NOMO-1 treated with dmso at 0.1 percent for 144 hours (cell line): ENCODE measurements around the gene UAP1L1.

ENCODE experiments used
- DNase-seq: peaks from one replicate; lab custom pipeline; 2025; ENCODE audit not compliant: unreplicated experiment; lab: John Stamatoyannopoulos, UW

UAP1L1 gene

DNA sequence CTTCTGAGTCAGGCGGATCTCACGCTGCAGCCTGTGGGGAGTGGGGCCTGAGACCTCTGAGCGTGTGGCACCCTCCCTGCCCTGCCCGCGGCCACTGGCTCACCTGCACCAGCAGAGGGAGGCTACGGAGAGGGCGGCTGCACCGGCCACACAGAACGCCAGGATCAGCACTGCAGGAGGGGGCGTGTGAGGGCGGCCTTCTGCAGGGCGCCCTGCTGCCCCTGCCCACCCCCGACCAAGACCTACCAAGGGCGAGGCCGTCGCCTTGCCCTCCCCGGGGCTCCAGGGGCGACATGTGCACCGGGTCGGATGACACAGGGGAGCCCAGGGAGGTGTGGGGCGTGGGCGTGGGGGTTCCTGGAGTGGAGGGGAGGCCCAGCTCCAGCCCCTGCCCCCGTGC lies 36.7 kb upstream of the UAP1L1 start:
- no peak for DNase-seq

DNA sequence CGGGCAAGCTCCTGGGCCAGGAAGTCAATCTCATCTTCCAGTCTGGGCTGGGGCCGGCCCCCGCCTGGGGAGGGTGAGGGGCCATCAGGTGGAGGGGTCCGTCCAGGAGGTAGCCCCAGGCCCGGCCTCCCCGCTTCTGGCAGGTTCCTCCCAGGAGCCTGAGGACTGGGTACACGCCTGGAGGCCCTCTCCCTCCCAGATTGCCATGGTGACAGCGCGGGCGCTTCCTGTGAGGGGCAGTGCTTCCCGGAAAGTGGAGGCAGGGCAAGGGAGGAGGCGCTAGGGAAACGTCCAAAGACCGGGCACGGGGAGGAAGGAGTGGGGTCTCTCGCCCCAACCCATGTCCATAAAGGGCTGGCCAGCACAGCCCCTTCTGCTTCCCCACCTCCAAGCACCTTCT lies 36.2 kb upstream of the UAP1L1 start:
- DNase-seq: no peak

DNA sequence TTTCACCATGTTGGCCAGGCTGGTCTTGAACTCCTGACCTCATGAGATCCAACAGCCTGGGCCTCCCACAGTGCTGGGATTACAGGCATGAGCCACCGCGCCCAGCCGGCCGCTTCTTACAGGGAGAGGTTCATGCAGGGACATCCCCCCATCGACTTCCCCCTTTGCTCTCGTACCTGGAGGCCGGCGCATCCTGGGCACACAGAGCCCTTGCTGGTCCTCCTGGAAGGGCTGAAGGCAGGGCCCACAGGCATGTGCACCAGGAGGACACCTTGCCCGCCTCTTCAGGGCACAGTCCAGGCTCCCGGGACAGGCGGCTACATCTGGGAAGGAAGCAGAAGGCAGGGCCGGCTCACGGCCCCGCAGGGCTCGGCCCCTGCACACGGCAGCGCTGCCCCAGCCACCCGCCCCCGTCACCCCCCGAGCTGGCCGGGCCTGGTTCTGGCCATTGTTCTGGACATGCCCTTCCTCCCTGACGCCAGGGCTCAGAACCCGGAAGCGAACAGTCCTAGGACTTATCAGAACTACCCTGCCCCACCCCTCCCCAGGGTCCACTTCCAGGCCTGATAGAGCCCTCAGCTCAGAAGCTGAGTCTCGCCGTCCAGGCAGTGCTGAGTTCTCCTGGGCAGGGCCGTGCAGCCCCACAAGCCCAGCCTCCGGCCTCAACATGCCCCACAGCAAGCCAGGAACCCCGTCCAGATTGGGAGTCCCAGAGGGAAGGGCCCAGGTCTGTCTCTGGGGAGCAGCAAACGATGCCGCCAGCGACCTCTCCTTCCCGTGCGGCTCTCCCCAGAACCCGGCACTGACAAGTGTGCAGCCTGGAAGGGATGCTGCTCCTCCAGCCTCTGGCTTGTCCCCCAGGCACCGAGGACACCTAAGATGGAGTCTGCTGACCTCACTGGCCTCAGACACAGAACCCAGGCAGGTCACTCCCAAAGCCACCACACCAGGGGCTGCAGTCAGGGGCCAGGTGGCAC lies 34.3 kb upstream of the UAP1L1 start:
- no peak for DNase-seq

DNA sequence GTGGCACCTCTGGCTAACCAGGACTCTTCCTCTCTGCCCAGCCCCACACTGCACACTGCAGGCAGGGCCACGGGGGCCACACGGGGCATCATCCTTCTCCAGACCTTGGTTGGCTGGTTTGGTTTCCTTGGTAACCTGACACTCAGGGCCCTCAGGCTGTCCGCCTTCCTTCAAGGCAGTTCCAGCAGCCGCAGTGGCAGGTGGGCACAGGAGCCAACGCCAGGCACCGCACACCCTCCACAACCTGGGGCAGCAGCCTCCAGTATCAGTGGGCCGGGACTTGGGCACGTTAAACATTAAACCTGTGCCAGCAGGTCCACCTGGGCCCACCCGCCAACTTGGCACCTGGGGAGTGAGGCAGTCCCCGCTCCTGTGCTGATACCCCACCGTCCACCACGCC lies 33.3 kb upstream of the UAP1L1 start:
- no peak for DNase-seq

DNA sequence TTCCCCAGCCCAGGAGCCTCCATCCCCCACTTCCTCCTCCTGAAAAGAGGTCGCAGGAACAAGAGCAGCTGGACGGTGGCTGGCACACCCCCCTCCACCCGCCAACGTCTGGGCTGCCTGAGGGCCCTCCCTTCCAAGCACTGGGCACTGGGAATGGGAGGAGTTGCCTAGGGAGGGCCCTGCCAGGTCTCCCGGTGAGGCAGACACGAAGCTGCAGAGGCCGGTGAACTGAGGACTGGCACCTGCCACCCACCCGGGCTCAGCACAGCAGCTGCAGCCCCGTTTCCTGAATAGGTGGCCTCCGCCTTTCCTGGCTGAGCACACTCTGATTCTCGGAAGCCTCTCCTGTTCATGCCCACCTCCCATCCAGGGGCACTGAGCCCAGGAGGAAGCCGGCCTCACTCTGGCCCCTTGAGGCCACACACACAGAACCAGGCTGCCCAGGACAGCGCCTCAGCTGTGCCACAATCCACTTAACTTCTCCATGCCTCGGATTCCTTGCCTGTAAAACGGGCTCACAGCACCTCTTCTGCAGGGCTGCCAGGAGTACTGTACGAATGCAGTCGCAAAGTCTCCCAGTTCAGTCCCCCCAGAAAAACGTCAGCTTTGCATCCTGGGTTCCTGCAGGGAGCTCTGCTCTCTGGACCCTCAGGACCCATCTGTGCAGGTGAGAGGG lies 32.7 kb upstream of the UAP1L1 start:
- DNase-seq: no peak

DNA sequence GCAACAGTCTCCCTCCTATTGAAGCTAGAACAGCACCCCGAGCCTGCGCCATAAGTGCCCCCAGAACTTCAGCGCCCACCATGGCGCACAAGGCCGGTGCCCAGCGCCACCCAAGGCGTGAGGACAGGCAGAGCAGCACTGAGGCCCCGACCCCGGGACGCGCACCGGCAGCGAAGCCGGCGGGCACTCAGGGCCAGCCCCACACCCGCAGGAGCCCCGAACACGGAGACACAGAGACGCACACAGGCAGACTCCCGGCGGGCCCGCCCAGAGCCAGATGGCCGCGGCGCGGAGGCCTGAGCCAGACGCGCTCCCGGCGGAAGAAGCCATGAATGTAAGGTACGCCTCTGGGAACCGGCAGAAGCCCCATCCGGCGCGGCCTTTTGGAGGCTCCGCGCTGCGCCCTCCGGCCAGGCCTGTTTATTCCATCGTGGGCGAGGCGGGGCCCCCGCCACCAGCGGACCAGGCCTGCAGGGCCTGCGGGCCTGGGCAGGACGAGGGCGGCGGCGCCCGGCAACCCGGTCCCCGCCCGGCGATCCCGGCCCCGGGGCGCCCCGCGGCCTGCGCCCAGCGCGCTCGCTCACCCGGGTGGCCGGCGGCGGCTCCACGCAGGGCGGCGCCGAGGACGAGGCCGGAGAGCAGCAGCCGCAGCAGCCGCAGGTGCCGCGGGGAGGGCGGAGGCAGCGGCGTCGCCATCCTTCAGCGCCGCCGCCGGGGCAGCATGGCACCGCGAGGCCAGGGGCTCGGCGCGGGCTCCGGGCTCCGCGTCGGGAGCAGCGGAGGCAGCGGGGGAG lies 31.8 kb upstream of the UAP1L1 start:
- no peak for DNase-seq

DNA sequence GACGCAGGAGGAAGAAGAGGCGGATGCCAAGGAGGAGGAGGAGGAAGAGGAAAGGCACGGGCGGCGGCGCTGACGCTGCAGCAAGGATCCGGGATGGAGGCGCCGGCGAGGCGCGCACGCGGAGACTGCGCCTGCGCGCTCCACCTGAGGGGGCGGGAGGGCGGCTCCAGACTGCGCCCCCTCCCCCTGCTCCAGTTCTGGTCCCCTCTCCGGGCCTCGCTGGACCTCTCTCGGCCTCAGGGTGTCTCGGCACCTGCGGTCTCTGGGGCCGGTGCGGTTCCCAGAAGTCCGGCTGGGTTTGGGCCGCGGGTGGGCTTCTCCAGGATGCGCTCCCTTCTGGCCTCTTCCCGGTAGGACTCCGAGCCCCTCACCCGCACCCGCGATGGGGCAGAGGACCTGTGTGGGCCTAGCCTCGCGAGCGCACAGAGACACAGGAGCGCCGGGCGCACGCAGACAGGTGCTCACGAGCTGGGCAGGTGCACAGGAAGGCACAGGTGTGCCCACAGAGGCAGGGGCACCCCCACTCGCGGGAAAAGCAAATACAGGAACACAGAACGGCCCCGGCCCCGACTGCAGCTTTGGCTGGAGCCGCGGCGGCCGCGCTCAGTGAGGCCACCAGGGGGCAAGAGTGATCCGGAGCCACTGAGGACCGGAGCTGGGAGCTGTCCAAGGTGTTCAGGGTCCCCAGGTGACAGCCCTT lies 31.1 kb upstream of the UAP1L1 start, which contains the start of gene NPDC1:
NPDC1 (minus strand) TSS at position 90 of the 700 bp plus-strand sequence. CDS start 188 bp downstream, outside the sequence.
- DNase-seq: peak; percentile 63

DNA sequence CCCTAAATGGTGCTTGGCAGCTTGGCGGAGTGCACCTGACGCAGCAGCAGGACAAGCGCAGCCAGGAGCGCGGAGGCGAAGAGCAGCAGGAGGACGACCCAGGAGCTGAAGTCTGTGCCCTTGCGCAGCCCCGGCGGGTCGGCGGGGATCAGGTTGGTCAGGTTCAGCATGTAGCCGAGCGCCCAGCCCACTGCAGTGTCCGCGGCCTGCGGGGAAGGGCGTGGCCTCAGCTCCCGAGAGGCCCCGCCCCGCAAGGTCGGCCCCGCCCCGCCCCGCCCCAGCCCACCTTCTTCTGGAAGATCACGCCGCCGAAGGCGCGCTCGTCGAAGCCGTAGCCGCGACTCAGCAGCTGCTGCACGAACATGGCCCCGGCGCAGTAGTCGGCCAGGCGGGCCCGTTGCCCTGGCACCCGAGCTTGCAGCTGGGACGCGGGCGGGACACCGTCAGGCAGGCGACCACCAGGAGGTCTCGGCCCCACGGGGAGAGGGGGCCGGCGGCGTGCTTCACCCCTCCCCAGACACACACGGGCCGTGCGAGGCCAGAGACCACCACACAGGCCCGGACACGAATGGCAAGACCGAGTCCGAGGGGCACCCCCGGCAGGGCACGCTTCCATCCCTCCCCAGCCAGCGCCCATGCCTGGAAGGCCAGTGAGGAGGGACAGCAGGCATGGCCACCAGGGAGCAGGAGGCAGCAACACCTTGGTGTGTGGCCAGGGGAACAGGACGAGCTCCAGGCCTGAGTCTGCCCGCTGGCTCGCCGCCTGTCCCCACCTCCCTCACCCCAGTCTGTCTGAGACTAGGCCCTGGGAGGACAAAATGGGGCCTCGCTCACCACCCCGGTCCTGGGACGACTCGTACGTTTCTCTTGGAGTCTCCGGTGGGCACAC lies 28.4 kb upstream of the UAP1L1 start:
- DNase-seq: no peak

DNA sequence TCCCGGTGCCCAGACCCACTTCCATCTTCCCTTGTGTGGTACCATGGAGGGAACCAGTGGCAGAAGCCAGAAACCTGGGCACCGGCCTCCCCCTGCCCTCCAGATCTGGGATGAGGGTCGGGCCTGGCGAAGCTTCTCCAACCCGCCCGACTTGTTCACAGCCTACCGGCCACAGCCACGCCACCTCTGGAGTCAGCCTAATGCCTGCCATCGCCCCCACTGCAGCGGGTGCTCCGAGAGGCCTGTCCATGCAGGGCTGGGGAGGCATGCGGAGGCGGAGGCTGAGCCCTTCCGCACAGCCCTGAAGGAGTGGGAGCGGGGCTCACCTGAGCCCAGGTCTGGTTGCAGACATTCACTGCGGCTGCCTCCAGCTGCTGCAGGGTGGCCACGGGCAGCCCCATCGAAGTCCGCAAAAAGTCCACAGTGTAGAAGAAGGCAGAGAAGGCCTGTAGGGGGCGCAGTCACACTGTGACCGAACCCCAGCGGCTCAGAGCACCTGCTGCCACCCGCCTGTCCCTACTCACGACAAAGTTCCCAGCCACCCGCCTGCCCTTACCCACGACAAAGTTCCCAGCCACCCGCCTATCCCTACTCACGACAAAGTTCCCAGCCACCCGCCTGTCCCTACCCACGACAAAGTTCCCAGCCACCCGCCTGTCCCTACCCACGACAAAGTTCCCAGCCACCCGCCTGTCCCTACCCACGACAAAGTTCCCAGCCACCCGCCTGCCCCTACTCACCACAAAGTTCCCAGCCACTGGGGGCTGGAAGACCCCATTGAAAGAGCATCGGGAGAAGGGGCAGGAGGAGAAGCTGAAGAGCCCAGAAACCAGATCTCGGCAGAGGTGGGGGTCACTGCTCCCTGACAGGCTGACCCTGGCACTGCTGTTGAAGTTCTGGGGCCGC lies 27.5 kb upstream of the UAP1L1 start:
- DNase-seq: peak; percentile 49

DNA sequence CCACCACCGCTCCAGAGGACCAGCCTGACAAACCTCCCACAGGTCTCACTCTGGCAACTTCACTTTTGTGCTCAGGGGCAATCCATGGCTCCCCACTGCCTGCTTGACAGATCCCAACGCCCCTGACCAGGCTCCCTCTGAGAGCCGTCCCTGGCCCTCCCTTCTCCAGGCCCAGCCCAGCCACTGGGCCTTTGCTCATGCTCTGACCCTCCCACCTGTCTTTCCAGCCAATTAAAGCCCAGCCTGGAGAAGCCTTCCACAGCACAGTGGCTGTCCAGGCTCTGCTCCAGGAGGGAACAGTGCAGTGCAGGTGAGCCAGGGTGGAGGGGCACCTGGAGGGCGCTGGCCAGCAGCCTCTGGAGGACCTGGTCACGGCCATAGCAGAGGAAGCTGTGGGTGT lies 26.7 kb upstream of the UAP1L1 start:
- DNase-seq: no peak

DNA sequence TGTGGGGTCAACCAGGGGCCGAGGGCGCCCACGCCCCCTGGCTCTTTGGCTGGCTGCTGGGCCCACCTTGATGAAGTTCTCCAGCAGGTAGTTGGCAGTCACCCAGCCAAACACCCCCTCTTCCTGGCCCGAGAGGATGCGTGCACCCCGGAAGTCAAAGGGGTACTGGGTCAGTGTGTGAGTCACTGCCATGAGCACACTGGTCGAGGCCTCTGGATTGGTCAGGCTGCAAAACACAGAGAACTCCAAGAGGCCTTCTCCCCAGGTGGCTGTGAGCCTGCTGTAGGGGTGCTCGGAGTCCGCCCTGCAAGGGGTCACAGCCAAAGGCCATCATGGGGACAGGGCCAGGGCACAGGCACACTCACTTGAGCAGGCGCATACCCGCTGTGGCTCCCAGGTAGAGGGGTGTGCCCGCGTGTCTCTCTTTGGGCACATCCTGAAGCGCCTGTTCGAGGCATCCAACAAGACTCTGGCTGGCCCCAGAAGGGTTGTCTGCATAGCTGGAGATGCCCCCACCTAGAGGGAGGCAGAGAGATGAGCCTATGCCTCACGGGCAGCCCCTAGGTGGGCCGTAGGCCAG lies 26.1 kb upstream of the UAP1L1 start:
- DNase-seq: no peak

DNA sequence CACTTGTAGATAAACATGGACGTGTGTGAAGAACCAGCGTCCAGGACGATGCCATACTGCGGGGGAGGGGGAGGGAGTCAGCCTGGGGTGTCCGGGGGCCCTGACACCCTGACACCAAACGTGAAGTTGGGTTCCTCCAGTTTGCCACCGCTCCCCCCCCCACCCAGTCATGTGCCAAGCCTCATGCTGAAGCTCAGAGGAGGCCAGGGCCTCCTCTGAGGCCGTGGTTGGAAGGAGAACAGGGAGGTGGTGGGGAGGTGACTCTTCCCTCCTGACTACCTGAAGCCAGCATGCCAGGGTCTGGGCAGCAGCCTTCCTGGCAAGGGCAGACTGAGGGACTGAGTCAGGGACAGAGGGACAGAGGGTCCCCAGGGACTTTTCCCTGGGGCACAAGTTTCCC lies 25.0 kb upstream of the UAP1L1 start:
- no peak for DNase-seq

DNA sequence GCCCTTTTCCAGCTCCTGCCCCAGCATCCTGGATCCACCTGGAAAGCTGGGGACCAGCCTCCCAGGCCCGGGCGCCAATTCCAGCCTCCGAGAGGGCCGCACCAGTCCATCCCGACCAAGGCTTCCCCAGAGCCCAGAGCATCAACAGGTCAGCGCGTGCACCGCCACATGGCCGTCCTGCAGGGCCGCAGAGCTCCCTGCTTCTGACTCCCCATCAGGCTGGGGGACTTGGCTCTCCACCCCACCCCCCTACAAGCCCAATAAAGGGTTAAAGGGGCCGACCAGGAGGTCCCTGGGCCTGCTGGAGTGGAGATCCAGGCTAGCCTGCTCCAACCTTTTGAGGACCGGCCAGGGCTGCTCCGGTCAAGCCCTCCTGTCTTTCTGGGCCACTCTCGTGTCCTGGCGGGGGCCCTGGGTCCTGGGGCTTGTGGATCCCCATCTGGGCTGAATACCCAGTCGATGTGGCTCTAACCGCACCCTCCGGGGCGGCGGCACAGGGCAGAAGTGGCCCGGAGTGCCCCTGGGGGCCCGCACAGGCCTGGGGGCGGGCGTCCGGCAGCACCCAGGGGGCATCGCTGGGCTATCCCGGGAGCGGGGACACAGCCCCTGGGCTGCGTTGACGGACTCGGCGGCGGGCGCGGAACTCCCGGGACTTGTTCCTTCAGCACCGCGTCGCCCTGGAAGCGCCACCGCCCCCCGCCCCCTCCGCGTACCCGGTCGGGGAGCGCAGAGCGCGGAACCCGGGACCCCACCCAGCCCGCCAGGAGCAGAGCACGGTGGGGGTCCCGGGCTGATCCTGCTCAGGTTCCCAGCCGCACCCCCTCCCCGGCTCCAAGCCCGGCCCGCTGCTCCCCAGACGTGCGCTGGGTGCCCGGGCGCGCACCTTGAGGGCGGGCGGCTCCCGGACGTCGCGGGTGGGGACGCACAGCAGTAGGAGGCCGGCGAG lies 24.0 kb upstream of the UAP1L1 start:
- DNase-seq: no peak

DNA sequence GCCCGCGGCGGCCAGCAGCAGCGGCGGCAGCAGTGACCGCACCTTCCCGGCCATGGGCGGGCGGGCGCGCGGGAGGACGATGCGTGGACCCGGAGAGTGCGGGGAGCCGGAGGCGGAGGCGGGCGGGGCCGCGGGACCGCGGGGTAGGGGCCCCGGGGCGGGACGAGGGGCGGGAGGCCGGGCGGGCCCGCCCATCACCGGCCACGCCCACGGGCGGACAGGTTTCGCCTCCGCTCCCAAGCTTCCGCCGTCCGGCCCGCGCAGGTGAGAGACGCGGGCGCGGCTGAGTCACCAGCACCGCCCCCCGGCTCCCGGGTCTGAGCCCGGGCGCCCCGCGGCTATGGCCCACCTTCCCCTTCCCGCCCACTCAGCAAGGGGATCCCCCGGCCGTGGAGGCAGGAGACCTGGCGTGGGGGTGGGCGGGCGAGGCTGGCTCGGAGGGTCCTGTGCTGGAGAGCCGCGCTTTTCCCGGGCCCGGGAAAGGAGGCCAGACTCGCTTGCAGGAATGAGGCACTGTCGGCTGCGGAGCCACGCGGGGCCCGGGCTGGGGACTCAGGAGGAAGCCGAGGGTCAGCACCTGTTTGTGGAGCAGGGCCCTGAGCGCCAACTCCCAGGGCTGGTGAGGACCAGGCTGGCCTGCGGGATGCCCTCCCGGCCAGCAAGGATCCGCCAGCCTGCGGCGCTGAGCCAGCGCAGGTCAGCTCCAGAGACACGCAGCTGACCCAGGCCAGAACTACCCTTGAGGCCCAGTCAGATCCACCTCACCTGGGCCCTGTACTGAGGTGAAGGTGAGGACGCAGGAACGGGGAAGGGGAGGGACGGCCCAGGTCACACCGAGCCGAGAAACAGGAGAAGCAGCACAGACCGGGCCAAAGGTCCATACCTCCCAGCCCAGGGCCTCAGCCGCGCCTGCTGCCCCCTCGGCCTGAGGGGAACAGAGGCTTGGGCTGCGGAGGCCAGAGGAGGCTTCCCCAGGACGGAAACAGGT lies 23.1 kb upstream of the UAP1L1 start, which contains the start of gene ENTPD2:
ENTPD2 (minus strand) TSS at position 118 of the 988 bp plus-strand sequence; CDS start at position 54, 64 bp downstream.
- DNase-seq: no peak

DNA sequence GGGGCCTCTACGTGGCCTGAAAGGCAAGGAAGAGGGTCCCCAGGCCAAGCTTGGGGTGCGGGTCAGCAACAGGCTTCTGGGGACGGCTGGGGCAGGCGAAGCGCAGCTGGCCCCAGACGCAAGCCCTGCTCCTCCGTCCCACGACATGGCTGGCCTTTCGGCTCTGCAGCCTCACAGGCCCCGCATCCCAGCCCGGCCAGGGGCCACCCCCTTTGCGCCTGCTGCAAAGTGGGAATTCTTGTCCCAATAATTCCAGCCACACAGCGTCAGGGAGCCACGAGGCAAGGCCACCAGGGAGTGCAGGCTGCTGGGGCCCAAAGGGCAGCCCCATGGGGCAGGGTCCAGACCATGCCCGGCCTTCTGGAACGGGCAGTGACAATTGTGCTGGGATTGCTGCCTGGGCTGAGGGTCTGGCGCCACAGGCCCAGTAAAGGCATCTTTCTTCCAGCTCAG lies 22.4 kb upstream of the UAP1L1 start:
- DNase-seq: no peak
